B cell (primary cell): ENCODE data around the gene PRKCB.

Experiments
- CTCF ChIP-seq: fragments of 200-600 bp; IDR thresholded peaks from one replicate; pipeline ENCODE4 v1.8.0; 2022; ENCODE audit warnings: antibody characterized with exemption, mild to moderate bottlenecking
- EZH2 ChIP-seq: IDR thresholded peaks from 2 replicates; pipeline ENCODE4 v1.6.1; 2012; ENCODE audit warnings: borderline replicate concordance, low read depth, mild to moderate bottlenecking, moderate library complexity, low read length; ENCODE audit not compliant: insufficient read depth, poor library complexity, severe bottlenecking

GRCh38 chr16:23920446-23920845, 84.7 kb downstream of the PRKCB start:
- TF ChIP-seq CTCF (no peak), EZH2 (no peak)
